Muscle of leg (tissue), 11 donors: Measurements from ENCODE around the gene TICRR. TPM values are rescaled to one million over a fixed set of nuclear protein-coding genes. Genes with fewer than 3 reads are reported as not detected.

Experiments used
- DNase-seq: peaks from one replicate; pipeline ENCODE4 v3.0.0; 2013
- H3K27ac ChIP-seq: one replicate; pipeline ENCODE4 v1.5.1; 2013; ENCODE audit warnings: mild to moderate bottlenecking, low read length, control low read depth
- H3K27me3 ChIP-seq: one replicate; pipeline ENCODE4 v1.6.1; 2013; ENCODE audit warnings: low read length; ENCODE audit not compliant: control insufficient read depth, insufficient read depth
- H3K36me3 ChIP-seq: one replicate; pipeline ENCODE4 v1.6.1; 2013; ENCODE audit warnings: low read length; ENCODE audit not compliant: control insufficient read depth, insufficient read depth
- H3K4me1 ChIP-seq: one replicate; pipeline ENCODE4 v1.6.1; 2013; ENCODE audit warnings: low read length; ENCODE audit not compliant: control insufficient read depth, insufficient read depth
- H3K4me3 ChIP-seq: one replicate; pipeline ENCODE4 v1.5.1; 2013; ENCODE audit warnings: low read length, control low read depth
- H3K9me3 ChIP-seq: replicated peaks from 2 replicates; pipeline ENCODE4 v1.6.1; 2013; ENCODE audit warnings: low read depth, low read length; ENCODE audit not compliant: control insufficient read depth
- WGBS: methylation state at CpG from one replicate; pipeline ENCODE4 v1.1.5; 2013; ENCODE audit warnings: missing lambda C conversion rate; ENCODE audit not compliant: insufficient coverage; 5-methylcytosine and 5-hydroxymethylcytosine counted together
- polyA plus RNA-seq, 8 donors: library from polyadenylated mRNA; unstranded; fragments of 120-200 nt; gene quantifications; one replicate each; pipeline versions ENCODE4 v1.2.1 to v1.2.3, GENCODE V29; 2013; ENCODE audit warnings: inconsistent platforms in 1 of 8, low replicate concordance in 1 of 8; ENCODE audit not compliant: insufficient read length in 8 of 8, insufficient read depth in 1 of 8
- total RNA-seq: library from RNA; stranded (reverse); fragments of 120-200 nt; gene quantifications from one replicate; pipeline ENCODE4 v1.2.4, GENCODE V29; 2013

Gene TICRR
- total and polyA plus RNA-seq, 9 donors: 2.2 to 7.1 (median 5.1) TPM

- Histone ChIP-seq H3K9me3 (no peaks in the 10 kb centered on the region), H3K27me3 (peaks cover 2% of the 10 kb centered on the region), H3K36me3 (peaks cover 38% of the 10 kb centered on the region), H3K4me3 (no peak overlapping the region), H3K27ac (no peak overlapping the region), H3K4me1 (peaks cover 11% of the 10 kb centered on the region)
- 93% methylated on average over 9 of the region's 15 CpGs for WGBS
- DNase-seq: no peak
Observed at GRCh38 chr15:89649716-89650115, 74.4 kb downstream of the TICRR start.

DNA sequence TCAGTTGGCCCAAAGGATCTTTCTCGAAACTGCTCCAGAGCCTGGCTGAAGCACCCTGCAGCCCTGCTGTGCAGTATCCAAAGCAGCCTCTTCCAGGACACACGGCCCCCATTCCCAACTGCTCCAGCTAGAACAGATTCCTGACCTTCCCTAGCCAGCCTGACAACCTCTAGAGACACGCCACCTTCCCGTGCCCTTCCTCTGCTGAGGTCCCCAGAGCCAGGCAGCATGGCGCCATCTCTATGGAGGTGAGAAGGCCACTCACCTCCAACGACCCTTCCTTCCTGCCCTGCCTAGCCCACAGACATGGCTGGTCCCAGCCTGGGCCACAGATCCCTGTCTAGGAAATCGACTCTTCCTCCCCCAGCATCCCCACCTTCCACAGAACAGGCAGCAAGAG is 76.9 kb downstream of the TICRR start:
- H3K36me3 ChIP-seq: peaks cover 22% of the 10 kb centered on the region
- no peak overlapping the region for H3K27ac ChIP-seq
- H3K27me3 ChIP-seq: peaks cover 7% of the 10 kb centered on the region
- WGBS: 77% methylated on average over 7 of the region's 7 CpGs
- no peaks in the 10 kb centered on the region for H3K9me3 ChIP-seq
- DNase-seq: no peak
- H3K4me3 ChIP-seq: no peak overlapping the region
- peaks cover 13% of the 10 kb centered on the region for H3K4me1 ChIP-seq

DNA sequence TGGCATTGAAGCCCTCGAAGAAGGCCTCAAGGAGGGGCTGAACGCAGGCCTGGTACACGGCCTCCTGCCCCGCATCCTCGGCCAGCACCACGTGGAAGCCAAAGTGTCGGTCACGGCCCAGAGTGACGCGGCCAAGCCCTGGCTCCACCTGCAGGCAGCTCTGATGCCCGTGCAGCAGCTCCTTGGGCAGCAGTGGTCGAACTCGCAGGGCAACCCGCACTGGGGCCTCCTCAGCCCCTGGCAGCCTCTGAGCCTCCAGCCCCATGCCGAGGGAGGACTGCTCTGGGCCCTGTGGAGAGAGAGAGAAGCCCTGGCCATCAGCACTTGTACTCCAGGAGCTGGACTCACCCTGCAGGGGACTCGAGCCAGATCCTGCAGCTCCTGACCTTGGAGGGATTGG is 77.4 kb downstream of the TICRR start:
- Histone ChIP-seq H3K9me3 (no peaks in the 10 kb centered on the region), H3K27me3 (peaks cover 7% of the 10 kb centered on the region), H3K4me1 (peaks cover 11% of the 10 kb centered on the region), H3K27ac (no peak overlapping the region), H3K4me3 (no peak overlapping the region), H3K36me3 (peaks cover 16% of the 10 kb centered on the region)
- WGBS: 85% methylated on average over 14 of the region's 16 CpGs
- DNase-seq: no peak

DNA sequence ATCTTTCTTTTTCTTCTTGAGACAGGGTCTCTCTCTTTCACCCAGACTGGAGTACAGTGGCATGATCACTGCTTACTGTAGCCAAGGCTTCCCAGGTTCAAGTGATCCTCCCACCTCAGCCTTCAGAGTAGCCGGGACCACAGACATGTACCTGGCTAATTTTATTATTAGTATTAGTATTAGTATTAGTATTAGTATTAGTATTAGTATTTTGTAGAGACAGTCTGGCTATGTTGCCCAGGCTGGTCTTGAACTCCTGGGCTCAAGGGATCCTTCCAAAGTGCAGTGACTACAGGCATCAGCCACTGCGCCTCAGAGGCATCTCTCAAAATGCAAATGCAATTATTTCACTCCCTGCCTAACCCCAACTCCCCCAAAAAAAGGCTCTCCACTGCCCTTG is 78.3 kb downstream of the TICRR start:
- H3K27me3 ChIP-seq: peaks cover 7% of the 10 kb centered on the region
- peaks cover 11% of the 10 kb centered on the region for H3K4me1 ChIP-seq
- H3K4me3 ChIP-seq: no peak overlapping the region
- no peak for DNase-seq
- no peak overlapping the region for H3K27ac ChIP-seq
- H3K36me3 ChIP-seq: peaks cover 16% of the 10 kb centered on the region
- WGBS: no CpG with 5 or more reads among the region's 2 CpGs
- H3K9me3 ChIP-seq: no peaks in the 10 kb centered on the region

DNA sequence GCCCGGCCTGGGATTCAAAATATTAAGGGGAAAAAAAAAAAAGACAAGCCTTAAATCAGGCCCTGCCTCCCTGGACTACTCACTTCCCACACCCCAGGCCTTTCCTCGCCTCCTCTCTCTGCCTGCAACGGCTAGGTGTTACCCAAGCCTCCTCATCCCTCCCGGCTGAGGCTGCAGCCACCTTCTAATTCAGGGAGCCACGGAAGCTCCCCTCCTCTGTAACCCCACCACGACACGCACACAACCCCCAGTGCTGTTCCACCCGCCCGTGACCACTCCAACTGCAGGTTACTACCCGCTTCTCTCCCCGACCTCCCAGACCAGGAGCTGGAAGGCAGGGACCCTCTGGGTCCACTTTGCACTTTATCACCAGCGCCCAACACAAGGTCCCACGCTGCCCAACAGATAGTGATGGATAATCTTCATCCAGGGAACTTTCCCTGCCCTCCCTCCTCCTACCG is 79.1 kb downstream of the TICRR start:
- Histone ChIP-seq H3K27ac (no peak overlapping the region), H3K36me3 (peaks cover 10% of the 10 kb centered on the region), H3K4me1 (peaks cover 11% of the 10 kb centered on the region), H3K27me3 (peaks cover 7% of the 10 kb centered on the region), H3K9me3 (no peaks in the 10 kb centered on the region), H3K4me3 (peak overlapping the region; percentile 84)
- WGBS: 16% methylated on average over 13 of the region's 14 CpGs
- no peak for DNase-seq

DNA sequence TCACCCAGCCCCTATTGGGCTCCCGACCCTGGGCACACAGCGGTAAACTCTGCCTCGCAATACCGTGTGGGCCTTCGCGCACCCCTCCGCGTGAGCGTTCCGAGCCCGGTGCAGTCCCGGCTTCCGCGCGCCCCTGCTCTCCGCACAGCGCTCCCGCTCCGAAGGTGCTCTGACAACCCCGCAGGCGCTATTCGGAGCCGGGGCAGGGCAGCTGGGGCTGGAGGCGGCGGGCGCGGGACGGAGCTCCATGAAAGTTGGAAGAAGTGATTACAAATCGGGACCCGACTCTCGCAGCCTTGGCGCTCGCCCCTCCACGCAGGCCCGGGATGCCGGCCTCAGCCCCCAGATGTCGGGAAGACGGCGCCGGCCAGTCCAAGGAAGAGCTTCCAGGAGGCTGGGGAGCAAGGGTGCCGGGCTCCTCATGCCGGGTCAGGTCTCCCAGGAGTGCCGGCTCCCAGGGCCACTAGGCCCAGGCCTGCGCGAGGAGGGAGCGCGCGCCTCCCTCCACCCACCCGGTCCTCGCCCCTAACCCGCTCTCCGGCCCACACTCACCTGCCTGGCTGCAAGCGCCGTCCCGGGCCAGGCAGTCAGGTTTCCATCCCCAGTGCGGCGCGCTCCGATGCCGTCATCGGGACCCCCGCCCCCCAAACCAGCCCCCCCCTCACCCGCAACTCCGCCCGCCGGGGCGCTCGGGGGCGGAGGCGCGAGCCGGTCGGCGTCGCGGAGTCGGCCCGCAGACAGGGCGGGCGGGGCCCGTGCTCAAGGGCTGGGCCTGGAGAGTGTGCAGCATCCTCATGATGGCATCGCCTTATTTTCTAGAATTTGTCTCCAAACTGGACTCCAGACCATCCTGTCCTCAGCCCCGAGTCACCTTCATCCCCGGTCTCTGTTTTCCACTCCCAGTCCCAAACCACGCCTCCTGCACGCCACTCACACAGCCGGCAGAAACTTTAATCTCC is 79.9 kb downstream of the TICRR start, which contains the start of gene KIF7:
Gene KIF7, minus strand, starts transcription at position 621 of the 959 bp plus-strand sequence. CDS start 2,537 bp downstream, outside the sequence.
- peaks cover 7% of the 10 kb centered on the region for H3K27me3 ChIP-seq
- peak within 1 kb of the TSS; percentile 47 for H3K27ac ChIP-seq
- peaks cover 7% of the 10 kb centered on the region for H3K36me3 ChIP-seq
- WGBS: under 1% methylated on average over 84 of the region's 87 CpGs
- peak; percentile 81 for DNase-seq
- H3K4me3 ChIP-seq: peak within 1 kb of the TSS; percentile 84
- peaks cover 11% of the 10 kb centered on the region for H3K4me1 ChIP-seq
- no peaks in the 10 kb centered on the region for H3K9me3 ChIP-seq

DNA sequence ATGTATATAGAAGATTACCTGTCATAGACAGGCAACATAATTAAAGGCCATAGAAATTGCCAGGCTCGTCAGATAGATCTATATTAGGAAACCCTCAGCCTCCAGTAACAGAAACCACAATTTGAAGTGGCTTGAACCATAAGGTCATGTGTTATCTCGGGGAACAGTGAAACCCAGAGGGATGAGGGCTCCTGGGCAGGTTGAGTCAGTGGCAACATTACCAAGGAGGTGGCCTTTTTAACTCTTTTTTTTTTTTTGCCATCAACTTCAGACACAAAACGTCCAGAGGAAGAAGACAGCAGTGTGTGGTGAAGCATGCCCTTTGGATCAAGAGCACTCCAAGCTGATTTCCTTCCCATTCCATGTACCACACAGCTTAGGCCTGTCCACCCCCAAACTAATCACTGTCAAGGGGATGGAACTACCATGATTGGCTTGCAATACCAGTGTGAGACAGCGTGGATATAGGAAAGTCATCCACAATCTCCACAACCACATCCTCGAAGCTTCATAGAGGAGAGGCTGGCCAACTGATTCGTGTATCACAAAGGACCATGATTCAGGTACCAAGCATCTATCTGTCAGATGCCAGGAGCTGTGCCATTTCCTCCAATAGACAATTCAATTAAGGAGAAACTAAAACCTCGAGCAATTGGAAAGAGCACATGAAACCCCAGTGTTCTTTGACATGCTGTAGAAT is 81.0 kb downstream of the TICRR start:
- H3K27me3 ChIP-seq: peaks cover 7% of the 10 kb centered on the region
- WGBS: 83% methylated on average over 1 of the region's 7 CpGs
- no peak overlapping the region for H3K4me3 ChIP-seq
- H3K27ac ChIP-seq: no peak overlapping the region
- H3K4me1 ChIP-seq: peaks cover 11% of the 10 kb centered on the region
- H3K9me3 ChIP-seq: no peaks in the 10 kb centered on the region
- H3K36me3 ChIP-seq: peaks cover 7% of the 10 kb centered on the region
- no peak for DNase-seq

- no peak overlapping the region for H3K27ac ChIP-seq
- no CpG with 5 or more reads among the region's 5 CpGs for WGBS
- DNase-seq: no peak
- H3K36me3 ChIP-seq: peaks cover 5% of the 10 kb centered on the region
- peaks cover 7% of the 10 kb centered on the region for H3K27me3 ChIP-seq
- H3K4me3 ChIP-seq: no peak overlapping the region
- peaks cover 15% of the 10 kb centered on the region for H3K4me1 ChIP-seq
- no peaks in the 10 kb centered on the region for H3K9me3 ChIP-seq
Observed at GRCh38 chr15:89657686-89658200, 82.5 kb downstream of the TICRR start.

GRCh38 chr15:89659295-89659694 is 84.0 kb downstream of the TICRR start:
- Histone ChIP-seq H3K4me3 (no peak overlapping the region), H3K27me3 (peaks cover 7% of the 10 kb centered on the region), H3K4me1 (peaks cover 19% of the 10 kb centered on the region), H3K9me3 (no peaks in the 10 kb centered on the region), H3K36me3 (no peaks in the 10 kb centered on the region), H3K27ac (no peak overlapping the region)
- WGBS: 100% methylated on average over 1 of the region's 2 CpGs
- no peak for DNase-seq

- Histone ChIP-seq H3K9me3 (no peaks in the 10 kb centered on the region), H3K36me3 (no peaks in the 10 kb centered on the region), H3K4me1 (peaks cover 22% of the 10 kb centered on the region), H3K27me3 (no peaks in the 10 kb centered on the region), H3K4me3 (no peak overlapping the region), H3K27ac (no peak overlapping the region)
- 100% methylated on average over 1 of the region's 2 CpGs for WGBS
- DNase-seq: no peak
Observed at GRCh38 chr15:89660556-89660955, 85.3 kb downstream of the TICRR start.
